ENCODE measurements around the gene ABCD3.
"Not testable (repeated sequence)": the region's sequence is repeated elsewhere in the genome, so short reads cannot be mapped to it uniquely, and the experiment has no call there.

ABCD3 gene

GRCh38 chr1:94428441-94428840 is 10.3 kb downstream of the ABCD3 start:
- TF ChIP-seq, protein P1, sequence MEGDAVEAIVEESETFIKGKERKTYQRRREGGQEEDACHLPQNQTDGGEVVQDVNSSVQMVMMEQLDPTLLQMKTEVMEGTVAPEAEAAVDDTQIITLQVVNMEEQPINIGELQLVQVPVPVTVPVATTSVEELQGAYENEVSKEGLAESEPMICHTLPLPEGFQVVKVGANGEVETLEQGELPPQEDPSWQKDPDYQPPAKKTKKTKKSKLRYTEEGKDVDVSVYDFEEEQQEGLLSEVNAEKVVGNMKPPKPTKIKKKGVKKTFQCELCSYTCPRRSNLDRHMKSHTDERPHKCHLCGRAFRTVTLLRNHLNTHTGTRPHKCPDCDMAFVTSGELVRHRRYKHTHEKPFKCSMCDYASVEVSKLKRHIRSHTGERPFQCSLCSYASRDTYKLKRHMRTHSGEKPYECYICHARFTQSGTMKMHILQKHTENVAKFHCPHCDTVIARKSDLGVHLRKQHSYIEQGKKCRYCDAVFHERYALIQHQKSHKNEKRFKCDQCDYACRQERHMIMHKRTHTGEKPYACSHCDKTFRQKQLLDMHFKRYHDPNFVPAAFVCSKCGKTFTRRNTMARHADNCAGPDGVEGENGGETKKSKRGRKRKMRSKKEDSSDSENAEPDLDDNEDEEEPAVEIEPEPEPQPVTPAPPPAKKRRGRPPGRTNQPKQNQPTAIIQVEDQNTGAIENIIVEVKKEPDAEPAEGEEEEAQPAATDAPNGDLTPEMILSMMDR (IDR thresholded peaks at IDR 0.05; ENCODE audit: borderline replicate concordance, insufficient read depth, low read depth, low read length), result no peak
- no peak overlapping the region for H3K4me3 ChIP-seq (ENCODE audit: low read depth, low read length)

GRCh38 chr1:94428927-94429528 is 10.8 kb downstream of the ABCD3 start:
- not testable (repeated sequence) for H3K4me3 ChIP-seq (ENCODE audit: low read depth, low read length)

DNA sequence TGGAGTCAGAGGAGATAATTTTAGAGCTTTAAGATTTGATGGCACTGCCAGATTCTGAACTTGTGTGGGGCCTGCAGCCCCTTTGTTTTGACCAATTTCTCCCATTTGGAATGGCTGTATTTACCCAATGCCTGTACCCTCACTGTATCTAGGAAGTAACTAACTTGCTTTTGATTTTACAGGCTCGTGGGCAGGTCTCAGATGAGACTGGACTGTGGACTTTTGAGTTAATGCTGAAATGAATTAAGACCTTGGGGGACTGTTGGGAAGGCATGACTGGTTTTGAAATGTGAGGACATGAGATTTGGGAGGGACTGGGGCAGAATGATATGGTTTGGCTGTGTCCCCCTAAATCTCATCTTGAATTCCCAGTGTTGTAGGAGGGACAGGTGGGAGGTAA is 11.9 kb downstream of the ABCD3 start:
- H3K4me3 ChIP-seq (ENCODE audit: low read depth, low read length), result not testable (repeated sequence)

GRCh38 chr1:94433866-94434265 is 15.7 kb downstream of the ABCD3 start:
- TF ChIP-seq, protein P1 (IDR thresholded peaks at IDR 0.05; ENCODE audit: borderline replicate concordance, insufficient read depth, low read depth, low read length), result no peak
- no peak overlapping the region for H3K4me3 ChIP-seq (ENCODE audit: low read depth, low read length)

DNA sequence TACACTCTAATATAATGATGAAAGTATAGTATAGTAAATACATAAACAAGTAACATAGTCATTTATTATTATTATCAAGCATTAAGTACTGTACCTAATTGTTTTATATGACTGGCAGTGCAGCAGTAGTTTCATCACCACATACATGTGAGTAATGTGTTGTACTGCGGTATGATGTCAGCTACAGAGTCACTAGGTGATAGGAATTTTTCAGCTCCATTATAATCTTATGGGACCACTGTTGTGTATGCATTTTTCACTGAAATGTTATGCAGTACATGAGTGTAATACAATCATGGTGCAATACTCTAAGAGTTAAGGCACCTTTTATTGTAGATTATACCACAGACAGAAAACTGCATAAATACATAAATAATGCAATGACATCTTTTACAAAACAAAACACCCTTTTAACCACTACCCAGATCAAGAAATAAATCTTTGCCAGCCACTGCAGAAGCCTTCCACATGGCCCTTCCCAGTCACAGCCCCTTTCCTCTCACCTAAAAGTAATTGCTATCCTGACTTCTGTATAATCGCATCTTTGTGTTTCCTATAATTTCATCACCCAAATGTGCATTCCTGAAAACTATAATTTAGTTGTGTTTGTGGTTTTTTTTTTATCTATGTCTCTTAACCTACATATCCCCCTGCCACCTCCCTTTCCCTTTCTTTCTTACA is 16.3 kb downstream of the ABCD3 start:
- TF ChIP-seq, protein P1 (IDR thresholded peaks at IDR 0.05; ENCODE audit: borderline replicate concordance, insufficient read depth, low read depth, low read length), result no peak
- no peak overlapping the region for H3K4me3 ChIP-seq (ENCODE audit: low read depth, low read length)

- no peak overlapping the region for H3K4me3 ChIP-seq (ENCODE audit: low read depth, low read length)
- TF ChIP-seq, protein P1 (IDR thresholded peaks at IDR 0.05; ENCODE audit: borderline replicate concordance, insufficient read depth, low read depth, low read length), result no peak
These were observed 20.6 kb downstream of the ABCD3 start for GRCh38 chr1:94438692-94439276.

GRCh38 chr1:94440088-94440487 is 21.9 kb downstream of the ABCD3 start:
- no peak overlapping the region for H3K4me3 ChIP-seq (ENCODE audit: low read depth, low read length)
- TF ChIP-seq, protein P1 (IDR thresholded peaks at IDR 0.05; ENCODE audit: borderline replicate concordance, insufficient read depth, low read depth, low read length), result no peak

GRCh38 chr1:94443067-94443466 is 24.9 kb downstream of the ABCD3 start:
- H3K4me3 ChIP-seq (ENCODE audit: low read depth, low read length), result not testable (repeated sequence)

DNA sequence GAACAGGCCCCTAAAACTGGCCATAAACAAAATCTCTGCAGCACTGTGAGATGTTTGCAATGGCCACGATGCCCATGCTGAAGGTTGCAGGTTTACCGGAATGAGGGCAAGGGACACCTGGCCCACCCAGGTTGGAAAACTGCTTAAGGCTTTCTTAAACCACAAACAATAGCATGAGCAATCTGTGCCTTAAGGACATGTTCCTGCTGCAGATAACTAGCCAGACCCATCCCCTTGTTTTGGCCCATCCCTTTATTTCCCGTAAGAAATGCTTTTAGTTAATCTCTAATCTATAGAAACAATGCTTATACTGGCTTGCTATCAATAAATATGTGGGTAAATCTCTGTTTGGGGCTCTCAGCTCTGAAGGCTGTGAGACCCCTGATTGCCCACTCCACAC is 26.6 kb downstream of the ABCD3 start:
- not testable (repeated sequence) for H3K4me3 ChIP-seq (ENCODE audit: low read depth, low read length)

GRCh38 chr1:94445733-94446132 is 27.5 kb downstream of the ABCD3 start:
- not testable (repeated sequence) for H3K4me3 ChIP-seq (ENCODE audit: low read depth, low read length)

DNA sequence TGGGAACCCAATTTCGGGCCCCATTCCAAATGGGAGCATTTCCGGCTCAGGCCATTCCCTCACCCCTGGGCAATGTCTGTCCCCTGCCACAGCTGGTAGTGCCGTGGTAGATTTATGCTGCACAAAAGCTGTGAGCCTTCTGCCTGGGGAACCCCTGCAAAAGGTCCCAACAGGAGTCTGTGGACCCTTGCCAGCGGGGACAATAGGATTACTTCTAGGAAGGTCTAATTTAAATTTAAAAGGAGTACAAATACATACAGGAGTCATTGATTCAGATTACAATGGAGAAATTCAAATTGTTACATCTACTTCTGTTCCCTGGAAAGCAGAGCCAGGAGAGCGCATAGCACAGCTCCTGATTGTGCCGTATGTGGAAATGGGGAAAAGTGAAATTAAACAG is 28.0 kb downstream of the ABCD3 start:
- H3K4me3 ChIP-seq (ENCODE audit: low read depth, low read length), result not testable (repeated sequence)

DNA sequence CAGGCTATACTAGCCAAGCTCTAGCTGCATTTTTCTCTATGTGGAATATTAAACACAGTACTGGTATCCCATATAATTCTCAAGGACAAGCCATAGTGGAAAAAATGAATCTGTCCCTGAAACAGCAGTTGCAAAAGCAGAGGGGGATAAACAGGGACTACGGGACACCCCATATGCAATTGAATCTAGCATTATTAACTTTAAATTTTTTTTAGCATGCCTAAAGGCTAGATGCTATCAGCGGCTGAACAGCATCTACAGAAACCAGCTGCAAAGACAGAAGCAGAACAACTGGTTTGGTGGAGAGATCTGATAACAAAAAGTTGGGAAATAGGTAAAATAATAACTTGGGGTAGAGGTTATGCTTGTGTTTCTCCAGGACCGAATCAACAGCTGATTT is 30.6 kb downstream of the ABCD3 start:
- H3K4me3 ChIP-seq (ENCODE audit: low read depth, low read length), result not testable (repeated sequence)
